GM12865 (cell line): ENCODE measurements around the gene ZCRB1.
"Not testable (repeated sequence)": the region's sequence is repeated elsewhere in the genome, so short reads cannot be mapped to it uniquely, and the experiment has no call there.

ENCODE experiments used
- DNase-seq: peaks from one replicate; pipeline ENCODE4 v3.0.0; 2010; ENCODE audit warnings: low read depth
- H3K4me3 ChIP-seq: 2 replicates; pipeline ENCODE4 v1.5.1; 2011; ENCODE audit warnings: mild to moderate bottlenecking, low read depth, low read length, control low read depth
- TF ChIP-seq, protein P1 (sequence below): IDR thresholded peaks from 2 replicates; pipeline ENCODE4 v1.5.1; 2011; ENCODE audit warnings: low read length, control low read depth, low read depth, inconsistent platforms; ENCODE audit not compliant: insufficient read depth; ENCODE audit errors: missing control alignments

ZCRB1 gene

DNA sequence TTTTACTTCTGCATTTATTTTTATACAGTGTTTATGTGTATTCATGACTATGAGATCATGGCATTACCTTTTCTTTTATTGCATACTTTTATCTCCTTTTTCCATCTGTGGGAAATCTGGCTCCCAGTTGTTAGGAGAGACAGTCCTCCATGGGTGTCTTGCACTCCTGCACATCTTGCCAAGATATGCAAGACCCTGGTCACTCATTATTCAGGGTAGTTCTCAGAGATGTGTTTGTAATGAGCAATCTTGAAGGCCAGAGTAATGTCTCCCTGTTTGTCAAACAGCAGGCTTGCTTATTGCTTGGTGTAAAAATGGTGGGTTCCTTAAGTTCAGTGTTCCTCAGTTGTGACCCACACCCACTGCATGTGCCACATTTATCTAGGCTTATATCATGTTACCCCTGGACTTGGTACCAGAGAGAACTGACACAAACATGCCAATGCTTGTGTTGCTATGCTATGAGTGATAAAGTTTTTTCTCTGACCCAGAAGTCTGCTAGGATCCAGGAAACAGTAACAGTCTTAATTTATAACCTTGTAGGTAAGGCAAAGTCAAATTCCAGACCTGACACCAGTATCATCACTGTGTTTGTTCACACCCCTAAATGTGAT, 36.9 kb upstream of the ZCRB1 start:
- TF ChIP-seq, protein P1, sequence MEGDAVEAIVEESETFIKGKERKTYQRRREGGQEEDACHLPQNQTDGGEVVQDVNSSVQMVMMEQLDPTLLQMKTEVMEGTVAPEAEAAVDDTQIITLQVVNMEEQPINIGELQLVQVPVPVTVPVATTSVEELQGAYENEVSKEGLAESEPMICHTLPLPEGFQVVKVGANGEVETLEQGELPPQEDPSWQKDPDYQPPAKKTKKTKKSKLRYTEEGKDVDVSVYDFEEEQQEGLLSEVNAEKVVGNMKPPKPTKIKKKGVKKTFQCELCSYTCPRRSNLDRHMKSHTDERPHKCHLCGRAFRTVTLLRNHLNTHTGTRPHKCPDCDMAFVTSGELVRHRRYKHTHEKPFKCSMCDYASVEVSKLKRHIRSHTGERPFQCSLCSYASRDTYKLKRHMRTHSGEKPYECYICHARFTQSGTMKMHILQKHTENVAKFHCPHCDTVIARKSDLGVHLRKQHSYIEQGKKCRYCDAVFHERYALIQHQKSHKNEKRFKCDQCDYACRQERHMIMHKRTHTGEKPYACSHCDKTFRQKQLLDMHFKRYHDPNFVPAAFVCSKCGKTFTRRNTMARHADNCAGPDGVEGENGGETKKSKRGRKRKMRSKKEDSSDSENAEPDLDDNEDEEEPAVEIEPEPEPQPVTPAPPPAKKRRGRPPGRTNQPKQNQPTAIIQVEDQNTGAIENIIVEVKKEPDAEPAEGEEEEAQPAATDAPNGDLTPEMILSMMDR: no peak
- DNase-seq: no peak

DNA sequence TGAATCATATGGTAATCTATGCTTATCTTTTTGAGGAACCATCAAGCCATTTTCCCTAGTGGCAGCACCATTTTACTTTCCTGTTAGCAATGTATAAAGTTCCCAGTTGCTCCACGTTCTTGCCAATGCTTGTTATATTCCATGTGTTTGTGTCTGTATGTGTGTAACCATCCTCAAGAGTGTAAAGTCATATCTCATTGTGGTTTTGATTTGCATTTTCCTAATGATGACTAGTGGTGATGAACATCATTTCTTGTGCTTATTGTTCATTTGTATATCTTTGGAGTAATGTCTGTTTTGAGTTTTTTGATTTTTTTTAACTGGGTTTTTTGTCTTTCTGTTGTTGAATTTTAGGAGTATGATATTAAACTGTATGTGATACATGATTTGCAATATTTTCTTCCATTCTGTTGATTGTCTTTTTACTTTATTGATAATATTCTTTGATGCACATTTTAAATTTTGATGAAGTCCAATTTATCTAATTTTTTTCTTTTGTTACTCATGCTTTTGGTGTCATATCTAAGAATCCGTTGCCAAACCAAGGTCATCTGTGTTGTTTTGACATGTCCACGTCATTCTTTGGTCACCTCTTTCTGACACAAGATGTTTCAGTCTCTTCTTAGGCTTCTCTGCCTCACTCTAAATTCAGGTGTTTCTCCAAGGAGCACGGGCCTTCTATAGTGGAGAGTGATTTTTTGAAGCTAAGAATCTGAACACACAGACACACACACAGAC, 36.2 kb upstream of the ZCRB1 start:
- H3K4me3 ChIP-seq: no peak overlapping the region
- TF ChIP-seq, protein P1: no peak
- DNase-seq: no peak

More for the DNA sequence above, 36.9 kb upstream of the ZCRB1 start:
- H3K4me3 ChIP-seq: no peak overlapping the region

DNA sequence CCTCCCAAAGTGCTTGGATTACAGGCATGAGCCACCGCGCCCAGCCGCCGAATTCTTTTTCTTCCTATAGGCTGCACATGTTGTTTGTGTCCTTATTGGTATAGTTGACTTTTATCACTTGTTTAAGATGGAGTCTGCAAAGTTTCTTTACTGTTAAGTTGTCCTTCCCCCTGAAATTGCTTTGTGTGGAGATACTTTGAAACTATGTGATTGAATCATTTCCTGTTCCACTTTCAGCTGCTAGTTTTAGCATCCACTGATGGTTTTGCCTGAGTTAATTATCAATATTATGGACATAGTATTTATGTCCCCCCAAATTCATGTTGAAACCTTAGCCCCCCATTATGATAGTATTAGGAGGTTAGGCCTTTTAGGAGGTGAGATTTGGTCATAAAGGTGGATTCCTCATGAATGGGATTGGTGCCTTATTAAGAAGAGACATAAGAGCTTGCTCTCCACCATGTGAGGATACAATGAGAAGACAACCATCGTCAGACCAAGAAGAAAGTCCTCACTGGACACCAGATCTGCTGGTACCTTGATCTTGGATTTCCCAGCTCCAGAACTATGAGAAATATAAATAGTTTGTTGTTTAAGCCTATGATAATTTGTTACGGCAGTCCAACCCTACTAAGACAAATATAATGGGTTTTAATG, 35.0 kb upstream of the ZCRB1 start:
- H3K4me3 ChIP-seq: no peak overlapping the region
- TF ChIP-seq, protein P1: no peak
- DNase-seq: peak; percentile 44

DNA sequence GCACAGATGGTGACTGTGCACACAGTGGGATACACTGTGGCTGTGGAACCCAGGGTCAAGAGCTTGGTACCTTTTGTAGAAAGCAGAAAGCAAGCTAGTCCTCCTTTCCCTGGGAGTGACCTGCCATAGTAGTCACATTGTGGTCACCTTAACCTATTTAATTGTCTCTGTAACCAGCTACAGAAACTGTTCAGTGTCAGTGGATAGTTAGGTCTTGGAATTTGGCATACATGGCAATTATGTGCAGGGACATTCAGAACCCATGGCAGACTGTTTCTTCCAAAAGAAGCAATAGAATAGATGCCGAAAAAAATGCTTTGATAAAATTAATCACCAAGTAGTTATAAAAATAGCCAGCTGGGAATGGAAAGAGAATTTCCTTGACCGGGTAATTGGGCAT, 30.4 kb upstream of the ZCRB1 start:
- no peak for DNase-seq
- no peak overlapping the region for H3K4me3 ChIP-seq
- TF ChIP-seq, protein P1: no peak

DNA sequence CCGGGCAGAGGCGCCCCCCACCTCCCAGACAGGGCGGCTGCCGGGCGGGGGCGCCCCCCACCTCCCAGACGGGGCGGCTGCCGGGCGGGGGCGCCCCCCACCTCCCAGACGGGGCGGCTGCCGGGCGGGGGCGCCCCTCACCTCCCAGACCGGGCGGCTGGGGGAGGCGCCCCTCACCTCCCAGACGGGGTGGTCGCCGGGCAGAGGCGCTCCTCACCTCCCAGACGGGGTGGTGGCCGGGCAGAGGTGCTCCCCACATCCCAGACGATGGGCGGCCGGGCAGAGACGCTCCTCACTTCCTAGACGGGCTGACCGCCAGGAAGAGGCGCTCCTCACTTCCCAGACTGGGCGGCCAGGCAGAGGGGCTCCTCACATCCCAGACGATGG, 24.1 kb upstream of the ZCRB1 start:
- H3K4me3 ChIP-seq, DNase-seq: not testable (repeated sequence)

DNA sequence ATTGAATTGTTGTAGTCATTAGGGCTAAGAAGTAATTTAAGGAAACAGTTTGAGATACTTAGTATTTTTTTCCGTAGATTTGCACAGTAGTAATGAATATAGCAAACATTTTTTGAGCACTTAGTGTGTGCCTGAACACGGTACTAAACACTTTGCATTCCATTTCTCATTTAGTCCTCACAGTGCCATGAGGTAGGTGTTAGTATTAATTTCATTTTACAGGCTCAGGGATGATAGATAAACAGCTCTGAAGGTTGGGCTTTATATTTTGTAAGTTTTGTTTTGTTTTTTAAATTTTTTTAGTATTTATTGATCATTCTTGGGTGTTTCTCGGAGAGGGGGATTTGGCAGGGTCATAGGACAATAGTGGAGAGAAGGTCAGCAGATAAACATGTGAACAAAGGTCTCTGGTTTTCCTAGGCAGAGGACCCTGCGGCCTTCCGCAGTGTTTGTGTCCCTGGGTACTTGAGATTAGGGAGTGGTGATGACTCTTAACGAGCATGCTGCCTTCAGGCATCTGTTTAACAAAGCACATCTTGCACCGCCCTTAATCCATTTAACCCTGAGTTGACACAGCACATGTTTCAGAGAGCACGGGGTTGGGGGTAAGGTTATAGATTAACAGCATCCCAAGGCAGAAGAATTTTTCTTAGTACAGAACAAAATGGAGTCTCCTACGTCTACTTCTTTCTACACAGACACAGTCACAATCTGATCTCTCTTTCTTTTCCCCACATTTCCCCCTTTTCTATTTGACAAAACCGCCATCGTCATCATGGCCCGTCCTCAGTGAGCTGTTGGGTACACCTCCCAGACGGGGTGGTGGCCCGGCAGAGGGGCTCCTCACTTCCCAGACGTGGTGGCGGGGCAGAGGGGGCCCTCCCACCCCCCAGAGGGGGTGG, 23.5 kb upstream of the ZCRB1 start:
- H3K4me3 ChIP-seq, DNase-seq: not testable (repeated sequence)

DNA sequence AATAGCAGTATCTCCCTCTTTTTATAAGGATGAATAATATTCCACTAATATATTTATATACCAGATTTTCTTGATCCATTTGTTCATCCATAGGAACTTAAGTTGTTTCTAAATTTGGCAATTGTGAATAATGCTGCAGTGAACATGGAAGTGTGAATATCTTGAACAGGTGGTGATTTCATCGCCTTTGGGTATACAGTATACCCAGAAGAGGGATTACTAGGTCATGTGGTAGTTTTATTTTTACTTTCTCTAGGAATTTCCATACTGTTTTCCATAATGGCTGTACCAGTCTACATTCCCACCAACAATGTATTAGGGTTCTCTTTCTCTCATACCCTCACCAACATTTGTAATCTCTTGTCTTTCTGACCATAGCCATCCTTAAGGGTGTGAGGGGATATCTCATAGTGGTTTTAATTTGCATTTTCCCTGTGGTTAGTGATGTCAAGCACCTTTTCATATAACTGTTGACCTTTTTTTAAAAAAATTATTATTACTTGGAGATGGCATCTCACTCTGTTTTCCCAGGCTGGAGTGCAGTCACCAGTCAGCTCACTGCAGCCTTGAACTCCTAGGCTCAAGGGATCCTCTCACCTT, 20.6 kb upstream of the ZCRB1 start:
- H3K4me3 ChIP-seq: no peak overlapping the region
- TF ChIP-seq, protein P1: no peak
- DNase-seq: no peak
